ENCODE data around the gene HSPB6. TPM values are rescaled to one million over a fixed set of nuclear protein-coding genes. Genes with fewer than 3 reads are reported as not detected.
"Not testable (repeated sequence)": the region's sequence is repeated elsewhere in the genome, so short reads cannot be mapped to it uniquely, and the experiment has no call there.

Gene HSPB6
- not detected for total RNA-seq

DNA sequence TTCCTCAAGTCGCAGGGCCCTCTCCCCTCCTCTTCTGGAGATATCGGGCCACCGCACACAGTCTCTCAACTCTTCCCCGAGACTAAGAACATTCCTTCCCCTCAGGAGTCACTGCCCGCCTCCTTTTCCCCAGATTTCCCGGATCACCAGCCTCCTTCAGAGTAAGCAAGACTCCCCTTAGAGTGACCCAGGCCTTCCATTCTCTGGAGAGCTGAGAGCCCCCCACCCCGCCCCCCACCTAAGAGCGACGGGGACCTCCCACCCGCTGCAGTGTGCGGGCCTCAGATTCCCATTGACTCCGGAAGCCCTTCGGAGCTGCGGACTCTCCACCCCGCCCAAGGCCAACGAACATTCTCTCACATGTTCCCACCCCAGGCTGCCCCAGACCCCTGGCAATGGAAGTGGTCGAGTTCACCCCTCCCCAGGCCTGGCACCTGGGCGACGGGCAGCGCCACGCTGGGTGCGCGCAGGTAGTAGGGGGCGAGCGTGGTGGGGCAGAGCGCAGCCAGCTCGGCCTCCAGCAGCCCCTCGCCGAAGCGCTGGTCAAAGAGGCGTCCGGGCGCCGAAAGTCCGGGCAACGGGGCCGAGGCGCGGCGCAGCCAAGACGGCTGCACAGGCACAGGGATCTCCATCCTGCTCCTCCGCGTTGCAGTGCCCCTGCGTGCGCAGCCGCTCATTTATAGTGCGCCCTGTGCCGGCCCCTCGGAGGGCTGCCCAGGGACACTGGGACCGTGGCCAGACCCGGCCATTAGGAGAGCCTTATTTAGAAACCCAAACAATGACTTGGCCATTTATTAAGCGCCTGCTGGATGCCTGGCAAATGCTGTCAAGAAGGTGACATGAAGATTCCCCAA, at the start of gene HSPB6:
TSS of gene HSPB6 (minus strand) at position 653 of the 854 bp plus-strand sequence. CDS start at position 632, 21 bp downstream.
- Histone ChIP-seq H3K4me1 (ENCODE audit: insufficient read depth, low read length) (peaks cover 34% of the 10 kb centered on the region), H3K9me3 (ENCODE audit: low read depth, low read length) (no peaks in the 10 kb centered on the region), H3K27me3 (ENCODE audit: insufficient read depth, low read length) (peaks cover 9% of the 10 kb centered on the region), H3K4me3 (ENCODE audit: low read length) (peak within 1 kb of the TSS; percentile 93)

DNA sequence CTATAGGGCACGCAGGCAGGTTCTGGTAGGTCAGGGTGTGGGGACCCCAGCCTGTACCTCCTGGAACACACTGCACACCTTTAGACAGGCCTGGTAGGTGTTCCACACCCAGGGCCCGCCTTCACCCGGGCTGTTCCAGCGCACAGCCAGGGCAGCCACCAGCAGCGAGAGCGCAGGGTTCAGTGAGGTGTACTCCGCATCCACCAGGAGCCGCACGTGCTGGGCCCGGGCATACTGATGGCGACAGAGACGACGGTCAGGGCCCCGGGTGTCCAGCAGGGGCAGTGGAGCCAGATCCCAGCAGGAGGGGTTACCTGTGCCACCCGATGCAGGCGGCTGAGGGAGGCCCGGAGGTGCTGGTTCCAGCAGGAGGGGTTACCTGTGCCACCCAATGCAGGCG, 49.8 kb upstream of the HSPB6 start:
- Histone ChIP-seq H3K4me3 (ENCODE audit: low read length) (no peak overlapping the region), H3K9me3 (ENCODE audit: low read depth, low read length) (no peaks in the 10 kb centered on the region), H3K27me3 (ENCODE audit: insufficient read depth, low read length) (no peaks in the 10 kb centered on the region), H3K4me1 (ENCODE audit: insufficient read depth, low read length) (peaks cover 7% of the 10 kb centered on the region)

GRCh38 chr19:35805526-35806102, 48.8 kb upstream of the HSPB6 start:
- H3K4me1 ChIP-seq (ENCODE audit: insufficient read depth, low read length): peaks cover 7% of the 10 kb centered on the region
- H3K4me3 ChIP-seq (ENCODE audit: low read length): no peak overlapping the region
- no peaks in the 10 kb centered on the region for H3K27me3 ChIP-seq (ENCODE audit: insufficient read depth, low read length)
- H3K9me3 ChIP-seq (ENCODE audit: low read depth, low read length): no peaks in the 10 kb centered on the region

DNA sequence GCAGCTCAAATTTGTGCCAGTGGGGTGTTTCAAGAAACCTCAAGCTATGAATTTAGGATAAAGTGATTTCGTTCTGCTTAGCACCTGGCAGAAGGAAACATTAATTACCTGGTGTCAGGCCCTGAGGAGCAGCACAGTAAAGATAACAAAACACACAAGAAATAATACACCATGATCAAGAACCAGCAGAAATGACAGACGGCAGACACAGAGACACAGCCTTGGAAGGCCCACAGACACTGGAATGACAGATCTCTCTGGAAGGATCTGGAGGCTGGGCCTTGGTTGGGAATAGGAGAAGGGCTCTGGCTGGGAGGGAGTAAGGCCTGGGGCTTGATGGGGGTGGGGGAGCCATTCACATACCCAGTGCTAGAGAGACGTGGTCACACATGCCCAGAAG, 45.0 kb upstream of the HSPB6 start:
- H3K27me3 ChIP-seq (ENCODE audit: insufficient read depth, low read length): peaks cover 1% of the 10 kb centered on the region

DNA sequence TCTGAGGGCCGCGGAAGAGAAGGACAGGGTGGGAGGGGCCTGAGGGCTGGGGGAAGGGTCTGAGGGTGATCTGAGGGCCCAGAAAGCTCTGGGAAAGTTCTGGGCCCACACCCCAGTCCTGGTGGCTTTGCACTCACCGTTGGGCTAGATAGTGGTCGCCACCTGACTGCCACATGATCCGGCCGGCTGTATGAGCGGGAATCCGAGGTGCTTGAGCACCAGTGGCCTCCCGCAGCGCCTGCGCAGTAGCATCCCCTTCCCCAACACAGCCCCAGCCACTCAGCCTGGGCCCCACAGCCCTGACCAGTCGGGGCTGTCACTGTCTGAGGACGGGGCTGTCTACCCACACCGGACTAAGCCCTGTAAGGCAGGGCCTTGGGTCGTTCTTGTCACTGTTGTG, 40.8 kb upstream of the HSPB6 start:
- Histone ChIP-seq H3K27me3 (ENCODE audit: insufficient read depth, low read length) (peaks cover 6% of the 10 kb centered on the region), H3K4me3 (ENCODE audit: low read length) (no peak overlapping the region), H3K9me3 (ENCODE audit: low read depth, low read length) (no peaks in the 10 kb centered on the region), H3K4me1 (ENCODE audit: insufficient read depth, low read length) (no peaks in the 10 kb centered on the region)

More for the DNA sequence above, 45.0 kb upstream of the HSPB6 start:
- no peak overlapping the region for H3K4me3 ChIP-seq (ENCODE audit: low read length)
- H3K9me3 ChIP-seq (ENCODE audit: low read depth, low read length): no peaks in the 10 kb centered on the region
- peaks cover 7% of the 10 kb centered on the region for H3K4me1 ChIP-seq (ENCODE audit: insufficient read depth, low read length)

DNA sequence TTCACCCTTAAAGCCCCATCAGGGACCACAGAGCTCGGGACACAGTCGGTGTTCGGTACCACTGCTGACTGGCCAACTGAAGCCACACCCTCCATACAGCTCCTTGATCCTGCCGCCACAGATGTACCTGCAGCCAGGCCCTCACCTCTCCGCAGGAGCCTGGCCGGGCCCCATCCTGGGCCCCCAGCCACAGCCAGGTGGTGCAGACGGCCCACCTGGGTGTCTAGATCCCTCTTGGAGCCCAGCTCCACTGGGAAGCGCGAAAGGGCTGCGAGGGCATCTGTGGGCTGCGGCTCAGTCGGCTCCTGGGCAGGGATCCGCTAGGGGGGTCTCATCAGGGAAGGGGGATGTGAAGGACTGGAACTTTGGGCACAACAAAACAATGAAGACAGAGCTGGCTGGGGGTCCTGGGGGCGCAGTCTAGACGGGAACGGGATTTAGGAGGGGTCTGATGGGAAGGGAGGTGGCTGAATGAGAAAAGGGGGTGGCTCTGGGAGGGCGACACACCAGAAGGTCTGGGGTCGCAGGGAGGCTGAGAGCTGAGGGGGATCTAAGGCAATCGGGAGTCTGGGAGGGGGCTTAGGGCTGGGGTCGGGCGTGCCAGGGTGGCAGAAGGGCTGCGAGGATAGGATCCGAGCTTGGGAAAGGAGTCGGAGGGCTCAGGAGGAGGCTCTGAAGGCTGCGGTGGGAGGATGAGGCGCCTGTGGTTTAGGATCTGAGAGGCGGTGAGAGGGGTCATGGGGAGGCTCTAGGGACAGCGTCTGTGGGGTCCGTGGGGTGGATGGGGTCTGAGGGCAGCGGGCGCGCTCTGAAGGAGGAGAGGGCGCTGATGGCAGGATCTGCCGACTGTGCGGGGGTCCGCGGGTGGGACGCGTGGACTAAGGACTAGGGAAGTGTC, 40.1 kb upstream of the HSPB6 start:
- Histone ChIP-seq H3K4me3 (ENCODE audit: low read length) (no peak overlapping the region), H3K27me3 (ENCODE audit: insufficient read depth, low read length) (peaks cover 6% of the 10 kb centered on the region), H3K9me3 (ENCODE audit: low read depth, low read length) (no peaks in the 10 kb centered on the region), H3K4me1 (ENCODE audit: insufficient read depth, low read length) (no peaks in the 10 kb centered on the region)

DNA sequence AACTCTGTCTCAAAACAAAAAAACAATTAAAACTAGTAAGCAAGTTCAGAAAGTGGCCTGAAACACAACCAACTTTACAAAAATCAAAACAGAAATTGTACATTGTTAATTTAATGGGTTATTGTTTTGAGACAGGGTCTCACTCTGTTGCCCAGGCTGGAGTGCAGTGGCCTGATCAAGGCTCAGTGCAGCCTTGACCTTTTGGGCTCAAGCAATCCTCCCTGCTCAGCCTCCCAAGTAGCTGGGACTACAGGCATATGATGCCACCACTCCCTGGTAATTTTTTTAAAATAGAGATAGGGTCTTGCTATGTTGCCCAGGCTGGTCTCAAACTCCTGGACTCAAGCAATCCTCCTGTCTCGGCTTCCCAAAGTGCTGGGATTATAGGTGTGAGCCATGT, 38.7 kb upstream of the HSPB6 start:
- H3K4me3 ChIP-seq (ENCODE audit: low read length); H3K4me1 ChIP-seq (ENCODE audit: insufficient read depth, low read length); H3K9me3 ChIP-seq (ENCODE audit: low read depth, low read length); H3K27me3 ChIP-seq (ENCODE audit: insufficient read depth, low read length): not testable (repeated sequence)

GRCh38 chr19:35793381-35794165, 36.7 kb upstream of the HSPB6 start:
- no peak overlapping the region for H3K4me3 ChIP-seq (ENCODE audit: low read length)
- peaks cover 6% of the 10 kb centered on the region for H3K27me3 ChIP-seq (ENCODE audit: insufficient read depth, low read length)
- no peaks in the 10 kb centered on the region for H3K9me3 ChIP-seq (ENCODE audit: low read depth, low read length)
- H3K4me1 ChIP-seq (ENCODE audit: insufficient read depth, low read length): no peaks in the 10 kb centered on the region

- H3K4me1 ChIP-seq (ENCODE audit: insufficient read depth, low read length): no peaks in the 10 kb centered on the region
- no peaks in the 10 kb centered on the region for H3K9me3 ChIP-seq (ENCODE audit: low read depth, low read length)
- peaks cover 6% of the 10 kb centered on the region for H3K27me3 ChIP-seq (ENCODE audit: insufficient read depth, low read length)
- no peak overlapping the region for H3K4me3 ChIP-seq (ENCODE audit: low read length)
These were observed 36.1 kb upstream of the HSPB6 start for GRCh38 chr19:35792888-35793287.

DNA sequence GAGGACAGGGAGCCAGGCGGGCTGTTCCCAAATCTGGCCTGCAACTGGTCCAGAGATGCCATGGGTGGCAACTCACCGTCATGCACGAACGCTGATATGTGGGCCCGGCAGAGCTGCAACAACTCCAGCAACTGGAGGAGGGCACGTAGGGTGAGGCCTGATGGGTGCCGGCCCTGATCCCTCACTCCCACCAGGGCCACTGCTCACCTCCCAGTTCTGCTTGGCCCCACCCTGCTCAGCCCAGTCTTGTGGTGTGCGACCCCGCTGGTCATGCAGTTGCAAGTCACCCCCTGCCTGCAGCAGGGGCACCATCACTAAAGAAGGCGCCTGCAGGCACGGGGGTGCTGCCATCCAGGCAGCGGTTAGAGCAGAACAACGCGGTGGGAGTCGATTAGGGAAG, 35.5 kb upstream of the HSPB6 start:
- Histone ChIP-seq H3K9me3 (ENCODE audit: low read depth, low read length) (no peaks in the 10 kb centered on the region), H3K27me3 (ENCODE audit: insufficient read depth, low read length) (peaks cover 6% of the 10 kb centered on the region), H3K4me3 (ENCODE audit: low read length) (no peak overlapping the region), H3K4me1 (ENCODE audit: insufficient read depth, low read length) (no peaks in the 10 kb centered on the region)

DNA sequence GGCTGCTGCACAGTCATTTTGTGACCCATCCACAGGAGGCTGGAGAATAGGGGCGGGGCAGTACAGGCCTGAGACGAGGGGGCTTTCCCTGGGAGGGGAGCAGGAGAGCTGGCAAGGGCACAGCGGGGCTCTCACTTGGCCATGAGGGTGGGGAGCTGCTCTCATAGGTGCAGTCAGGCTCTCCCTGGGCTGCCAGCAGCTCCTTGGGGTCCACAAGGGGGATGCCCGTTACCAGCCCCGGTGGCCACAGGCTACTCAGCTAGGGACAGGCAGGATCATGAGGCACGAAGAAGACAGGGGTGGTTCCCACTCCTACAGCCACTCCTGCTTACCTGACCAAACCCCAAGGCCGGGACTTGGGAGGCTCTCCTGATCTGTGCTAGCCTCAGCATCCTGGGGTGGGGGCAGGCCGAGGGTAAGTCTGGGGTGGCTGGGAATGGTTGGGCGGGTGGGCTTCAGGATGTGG, 35.0 kb upstream of the HSPB6 start:
- peaks cover 5% of the 10 kb centered on the region for H3K27me3 ChIP-seq (ENCODE audit: insufficient read depth, low read length)
- H3K4me3 ChIP-seq (ENCODE audit: low read length): no peak overlapping the region
- H3K9me3 ChIP-seq (ENCODE audit: low read depth, low read length): no peaks in the 10 kb centered on the region
- no peaks in the 10 kb centered on the region for H3K4me1 ChIP-seq (ENCODE audit: insufficient read depth, low read length)

DNA sequence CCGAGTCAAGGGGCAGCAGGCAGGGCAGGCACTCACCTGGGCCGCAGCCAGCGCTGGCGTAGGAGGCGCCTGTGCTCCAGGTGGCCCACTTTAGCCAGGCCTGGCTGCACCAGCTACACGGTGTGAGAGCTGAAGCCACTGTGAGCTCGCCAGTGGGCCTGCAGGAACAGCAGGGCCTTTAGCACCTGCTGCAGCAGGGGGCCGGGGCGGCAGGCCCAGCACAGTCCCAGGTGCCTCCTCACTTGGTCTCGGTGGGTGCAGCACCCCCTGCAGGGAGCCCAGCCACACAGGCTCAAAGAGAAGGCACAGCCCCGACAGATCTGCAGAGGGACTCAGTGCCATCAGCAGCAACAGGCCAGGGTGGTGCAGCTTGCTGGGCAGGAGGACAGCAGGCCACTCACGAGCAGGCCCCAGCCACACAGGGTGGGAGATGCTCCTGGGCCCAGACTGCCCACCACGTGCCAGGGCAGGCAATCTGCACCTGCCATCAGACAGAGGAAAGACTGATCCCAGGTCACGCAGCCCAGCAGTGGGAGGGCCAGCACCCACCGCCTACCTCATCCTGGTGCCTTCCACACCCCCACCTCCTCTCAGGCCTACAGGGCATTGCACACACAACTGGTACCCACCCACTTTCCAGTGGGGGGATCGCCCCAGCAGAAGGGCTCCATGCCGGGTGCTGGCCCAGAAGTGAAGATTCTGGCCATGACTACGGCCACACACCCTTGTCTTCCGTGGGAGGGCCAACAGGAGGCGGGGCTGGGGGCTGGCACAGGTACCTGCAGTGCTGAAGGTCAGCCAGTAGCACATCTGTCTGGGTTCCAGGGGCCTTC, 34.4 kb upstream of the HSPB6 start:
- Histone ChIP-seq H3K4me3 (ENCODE audit: low read length) (no peak overlapping the region), H3K9me3 (ENCODE audit: low read depth, low read length) (no peaks in the 10 kb centered on the region), H3K27me3 (ENCODE audit: insufficient read depth, low read length) (no peaks in the 10 kb centered on the region), H3K4me1 (ENCODE audit: insufficient read depth, low read length) (no peaks in the 10 kb centered on the region)

DNA sequence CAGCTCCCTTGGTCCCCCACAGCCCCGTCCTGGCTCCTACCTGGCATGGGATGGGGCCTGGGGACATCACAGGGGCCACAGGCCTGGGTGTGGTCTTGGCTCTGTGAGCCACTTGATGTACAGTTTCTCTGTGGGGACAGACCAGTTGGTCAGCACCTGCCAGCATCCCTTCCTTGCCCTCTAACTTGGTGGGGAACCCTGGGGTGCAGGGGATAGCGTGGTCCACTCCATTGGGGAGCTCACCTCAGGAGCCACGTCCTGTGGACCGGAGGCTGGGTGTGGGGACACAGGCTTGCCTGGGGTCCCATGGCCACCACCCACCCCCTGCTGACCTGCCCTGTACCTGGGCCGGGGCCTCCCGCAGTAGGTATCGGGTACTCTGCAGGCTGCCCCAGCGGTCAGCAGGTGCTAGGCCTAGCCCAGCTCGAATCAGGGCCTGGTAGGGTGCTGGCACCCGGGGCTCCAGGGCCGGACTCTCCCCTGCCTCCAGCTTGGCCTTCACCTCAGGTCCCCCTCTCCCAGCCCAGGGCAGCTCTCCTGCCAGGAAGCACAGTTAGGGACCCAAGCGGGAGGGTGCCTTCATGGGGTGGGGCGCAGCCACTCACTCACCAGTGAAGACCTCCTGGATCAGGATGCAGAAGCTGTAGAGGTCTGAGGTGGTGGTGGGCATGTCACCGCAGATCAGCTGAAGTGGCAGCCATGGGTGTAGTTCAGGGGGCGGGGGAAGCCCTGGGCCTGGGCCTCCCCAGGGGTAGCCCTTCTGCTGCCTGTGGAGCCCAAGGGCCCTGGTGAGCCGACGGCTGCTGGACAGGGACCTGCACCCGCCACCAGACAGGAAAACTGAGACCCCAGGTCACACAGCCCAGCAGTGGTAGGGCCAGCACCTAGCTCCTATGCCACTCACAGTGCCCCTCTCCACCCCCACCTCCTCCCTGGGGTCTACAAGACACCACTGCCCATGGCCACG, 33.4 kb upstream of the HSPB6 start:
- Histone ChIP-seq H3K4me3 (ENCODE audit: low read length) (no peak overlapping the region), H3K9me3 (ENCODE audit: low read depth, low read length) (no peaks in the 10 kb centered on the region), H3K27me3 (ENCODE audit: insufficient read depth, low read length) (no peaks in the 10 kb centered on the region), H3K4me1 (ENCODE audit: insufficient read depth, low read length) (no peaks in the 10 kb centered on the region)
